ENCODE results near the gene TFEC.
"Not testable (repeated sequence)": the region's sequence is repeated elsewhere in the genome, so short reads cannot be mapped to it uniquely, and the experiment has no call there.

TFEC gene

GRCh38 chr7:115988401-115988800, 42.2 kb downstream of the TFEC start:
- no peak for DNase-seq (ENCODE audit: low read depth)

- DNase-seq (ENCODE audit: low read depth): no peak
Observed at GRCh38 chr7:115987486-115987885, 43.1 kb downstream of the TFEC start.

- no peak for DNase-seq (ENCODE audit: low read depth)
Observed at GRCh38 chr7:115984105-115984504, 46.5 kb downstream of the TFEC start.

- no peak for DNase-seq (ENCODE audit: low read depth)
Observed at GRCh38 chr7:115980159-115980558, 50.4 kb downstream of the TFEC start.

GRCh38 chr7:115976651-115977050, 53.9 kb downstream of the TFEC start:
- DNase-seq (ENCODE audit: low read depth): no peak

- DNase-seq (ENCODE audit: low read depth): no peak
Observed at GRCh38 chr7:115975766-115976165, 54.8 kb downstream of the TFEC start.

GRCh38 chr7:115973406-115973805, 57.2 kb downstream of the TFEC start:
- DNase-seq (ENCODE audit: low read depth): no peak

- no peak for DNase-seq (ENCODE audit: low read depth)
Observed at GRCh38 chr7:115971506-115971905, 59.1 kb downstream of the TFEC start.

GRCh38 chr7:115968596-115968995, 62.0 kb downstream of the TFEC start:
- no peak for DNase-seq (ENCODE audit: low read depth)

GRCh38 chr7:115968171-115968570, 62.4 kb downstream of the TFEC start:
- no peak for DNase-seq (ENCODE audit: low read depth)

GRCh38 chr7:115965796-115966475, 64.6 kb downstream of the TFEC start:
- no peak for DNase-seq (ENCODE audit: low read depth)

- DNase-seq (ENCODE audit: low read depth): no peak
Observed at GRCh38 chr7:115965236-115965635, 65.3 kb downstream of the TFEC start.

- no peak for DNase-seq (ENCODE audit: low read depth)
Observed at GRCh38 chr7:115964799-115965198, 65.8 kb downstream of the TFEC start.

GRCh38 chr7:115962340-115962739, 68.2 kb downstream of the TFEC start:
- DNase-seq (ENCODE audit: low read depth): no peak

- DNase-seq (ENCODE audit: low read depth): no peak
Observed at GRCh38 chr7:115953592-115954255, 76.8 kb downstream of the TFEC start.

- DNase-seq (ENCODE audit: low read depth): no peak
Observed at GRCh38 chr7:115952832-115953231, 77.7 kb downstream of the TFEC start.

- no peak for DNase-seq (ENCODE audit: low read depth)
Observed at GRCh38 chr7:115951547-115951946, 79.0 kb downstream of the TFEC start.

- no peak for DNase-seq (ENCODE audit: low read depth)
Observed at GRCh38 chr7:115941703-115942268, 88.8 kb downstream of the TFEC start.

GRCh38 chr7:115940460-115941060, 90.0 kb downstream of the TFEC start:
- no peak for DNase-seq (ENCODE audit: low read depth)

- DNase-seq (ENCODE audit: low read depth): no peak
Observed at GRCh38 chr7:115937960-115938359, 92.6 kb downstream of the TFEC start.

- no peak for DNase-seq (ENCODE audit: low read depth)
Observed at GRCh38 chr7:115933471-115933870, 97.1 kb downstream of the TFEC start.

- DNase-seq (ENCODE audit: low read depth): no peak
Observed at GRCh38 chr7:115932880-115933279, 97.7 kb downstream of the TFEC start.

- DNase-seq (ENCODE audit: low read depth): not testable (repeated sequence)
Observed at GRCh38 chr7:115930184-115930583, 100.4 kb downstream of the TFEC start.

Measured in stimulated activated CD8-positive, alpha-beta memory T cell treated with anti-CD3 and anti-CD28 coated beads, Interleukin-12 subunit alpha, Interleukin-12 subunit beta, amount 100 ng/mL, for 4 hours (primary cell).